ACHN (cell line): ENCODE data around the gene TPGS1.

ENCODE experiments used
- DNase-seq: peaks from one replicate; pipeline ENCODE4 v3.0.0-alpha.2; 2015
- in situ Hi-C: cut with HindIII; loops from 2 replicates; pipeline ENCODE4 v1.10.0; 2017; ENCODE audit warnings: low sequenced_read_pairs, low pct_ligation_motif_present, low pct_unique_long_range_greater_than_20kb

The TPGS1 gene

GRCh38 chr19:511101-511851, 4.0 kb downstream of the TPGS1 start:
- no peak for DNase-seq
- in situ Hi-C loops: no loop called here

- no peak for DNase-seq
- in situ Hi-C loops: no loop called here
These were observed 5.5 kb downstream of the TPGS1 start for GRCh38 chr19:512547-513365.

- DNase-seq: no peak
- in situ Hi-C loops: no loop called here
These were observed 6.3 kb downstream of the TPGS1 start for GRCh38 chr19:513368-514165.

GRCh38 chr19:514166-514663, 6.9 kb downstream of the TPGS1 start:
- in situ Hi-C loops: no loop called here
- DNase-seq: no peak

GRCh38 chr19:517721-518597, 10.7 kb downstream of the TPGS1 start:
- in situ Hi-C loops: no loop called here
- no peak for DNase-seq

GRCh38 chr19:518598-519231, 11.4 kb downstream of the TPGS1 start:
- in situ Hi-C loops: no loop called here
- DNase-seq: no peak

GRCh38 chr19:519449-519865, 12.2 kb downstream of the TPGS1 start:
- no peak for DNase-seq
- in situ Hi-C loops: no loop called here

- DNase-seq: no peak
- in situ Hi-C loops: no loop called here
These were observed 15.4 kb downstream of the TPGS1 start for GRCh38 chr19:522726-523125.

GRCh38 chr19:524062-524674, 16.9 kb downstream of the TPGS1 start:
- no peak for DNase-seq

GRCh38 chr19:525029-525428, 17.7 kb downstream of the TPGS1 start:
- in situ Hi-C loops: no loop called here
- DNase-seq: no peak

More at GRCh38 chr19:524062-524674, 16.9 kb downstream of the TPGS1 start:
- in situ Hi-C loops: no loop called here

- DNase-seq: no peak
- in situ Hi-C loops: no loop called here
These were observed 18.6 kb downstream of the TPGS1 start for GRCh38 chr19:525857-526419.

- in situ Hi-C loops: no loop called here
- no peak for DNase-seq
These were observed 23.1 kb downstream of the TPGS1 start for GRCh38 chr19:530134-531008.

- DNase-seq: peak; percentile 81
- in situ Hi-C loops: no loop called here
These were observed 23.9 kb downstream of the TPGS1 start for GRCh38 chr19:531009-531752.

- in situ Hi-C loops: no loop called here
- DNase-seq: peak; percentile 23
These were observed 24.7 kb downstream of the TPGS1 start, which contains the start of gene CDC34 for GRCh38 chr19:531753-532560. Gene CDC34 (plus strand): TSS chr19:531760. CDS start chr19:531932, 172 bp downstream.
